ENCODE data around the gene ADAMTS16.

Gene ADAMTS16

DNA sequence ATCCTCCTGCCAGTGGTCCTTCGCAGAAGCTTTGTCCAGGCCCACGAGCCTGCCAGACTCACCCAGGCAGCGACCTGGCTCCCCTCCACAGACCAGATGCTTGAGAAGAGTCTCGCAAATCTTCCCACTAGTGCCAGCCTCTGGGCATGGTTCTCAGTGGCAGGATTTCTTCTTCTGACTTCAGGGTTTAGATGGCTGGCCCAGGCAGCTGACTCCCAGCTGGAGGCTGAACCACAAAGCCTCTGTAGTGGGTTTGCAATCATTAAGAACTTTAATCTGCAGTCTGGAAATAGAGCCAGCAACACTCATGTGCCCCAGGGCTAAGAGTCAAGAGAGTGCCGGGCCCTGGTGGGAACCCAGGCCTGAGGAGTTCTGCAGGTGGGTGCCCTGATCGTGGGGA is 191.7 kb downstream of the ADAMTS16 start:
- Histone ChIP-seq H3K27me3 (ENCODE audit: insufficient read depth, low read depth) (no peaks in the 10 kb centered on the region), H3K4me1 (ENCODE audit: low read depth, poor library complexity, severe bottlenecking) (no peaks in the 10 kb centered on the region), H3K4me3 (IDR thresholded peaks at IDR 0.05; ENCODE audit: insufficient read depth, low read depth, low read length) (no peak overlapping the region), H3K9ac (no peak overlapping the region), H3K79me2 (ENCODE audit: insufficient read depth, low read depth) (no peaks in the 10 kb centered on the region), H3K4me2 (no peak overlapping the region), H2AFZ (ENCODE audit: low read depth) (no peak overlapping the region), H4K20me1 (ENCODE audit: insufficient read depth) (no peaks in the 10 kb centered on the region), H3K36me3 (ENCODE audit: insufficient read depth) (no peaks in the 10 kb centered on the region), H3K27ac (no peak overlapping the region)
- TF ChIP-seq, protein P1, sequence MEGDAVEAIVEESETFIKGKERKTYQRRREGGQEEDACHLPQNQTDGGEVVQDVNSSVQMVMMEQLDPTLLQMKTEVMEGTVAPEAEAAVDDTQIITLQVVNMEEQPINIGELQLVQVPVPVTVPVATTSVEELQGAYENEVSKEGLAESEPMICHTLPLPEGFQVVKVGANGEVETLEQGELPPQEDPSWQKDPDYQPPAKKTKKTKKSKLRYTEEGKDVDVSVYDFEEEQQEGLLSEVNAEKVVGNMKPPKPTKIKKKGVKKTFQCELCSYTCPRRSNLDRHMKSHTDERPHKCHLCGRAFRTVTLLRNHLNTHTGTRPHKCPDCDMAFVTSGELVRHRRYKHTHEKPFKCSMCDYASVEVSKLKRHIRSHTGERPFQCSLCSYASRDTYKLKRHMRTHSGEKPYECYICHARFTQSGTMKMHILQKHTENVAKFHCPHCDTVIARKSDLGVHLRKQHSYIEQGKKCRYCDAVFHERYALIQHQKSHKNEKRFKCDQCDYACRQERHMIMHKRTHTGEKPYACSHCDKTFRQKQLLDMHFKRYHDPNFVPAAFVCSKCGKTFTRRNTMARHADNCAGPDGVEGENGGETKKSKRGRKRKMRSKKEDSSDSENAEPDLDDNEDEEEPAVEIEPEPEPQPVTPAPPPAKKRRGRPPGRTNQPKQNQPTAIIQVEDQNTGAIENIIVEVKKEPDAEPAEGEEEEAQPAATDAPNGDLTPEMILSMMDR (conservative IDR thresholded peaks at IDR 0.05; ENCODE audit: low read depth, low read length) = no peak

DNA sequence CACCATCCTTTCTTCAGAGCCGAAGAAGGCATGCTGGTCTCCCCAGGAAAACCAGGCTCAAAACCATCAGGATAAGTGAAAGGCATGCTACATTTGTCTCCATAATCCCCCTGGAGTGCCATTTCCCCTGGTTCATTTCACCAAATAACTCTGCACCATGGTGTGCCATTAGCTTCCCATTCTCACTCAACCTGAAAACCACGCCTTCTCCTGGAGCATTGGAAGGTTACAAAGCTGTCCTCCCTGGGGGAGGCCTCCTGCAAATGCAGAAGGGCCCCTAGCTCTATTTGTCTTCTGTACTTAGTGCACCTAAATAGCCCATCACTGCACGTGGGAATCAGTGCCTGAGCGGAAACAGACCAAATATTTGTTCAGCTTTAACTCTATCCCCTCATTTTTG is 192.2 kb downstream of the ADAMTS16 start:
- H3K4me3 ChIP-seq (IDR thresholded peaks at IDR 0.05; ENCODE audit: insufficient read depth, low read depth, low read length) = no peak overlapping the region
- H3K36me3 ChIP-seq (ENCODE audit: insufficient read depth) = no peaks in the 10 kb centered on the region
- TF ChIP-seq, protein P1 (conservative IDR thresholded peaks at IDR 0.05; ENCODE audit: low read depth, low read length) = no peak
- H3K27ac ChIP-seq = no peak overlapping the region
- no peaks in the 10 kb centered on the region for H3K79me2 ChIP-seq (ENCODE audit: insufficient read depth, low read depth)
- no peaks in the 10 kb centered on the region for H4K20me1 ChIP-seq (ENCODE audit: insufficient read depth)
- H3K27me3 ChIP-seq (ENCODE audit: insufficient read depth, low read depth) = no peaks in the 10 kb centered on the region
- no peak overlapping the region for H3K9ac ChIP-seq
- H2AFZ ChIP-seq (ENCODE audit: low read depth) = no peak overlapping the region
- H3K4me1 ChIP-seq (ENCODE audit: low read depth, poor library complexity, severe bottlenecking) = no peaks in the 10 kb centered on the region
- no peak overlapping the region for H3K4me2 ChIP-seq

DNA sequence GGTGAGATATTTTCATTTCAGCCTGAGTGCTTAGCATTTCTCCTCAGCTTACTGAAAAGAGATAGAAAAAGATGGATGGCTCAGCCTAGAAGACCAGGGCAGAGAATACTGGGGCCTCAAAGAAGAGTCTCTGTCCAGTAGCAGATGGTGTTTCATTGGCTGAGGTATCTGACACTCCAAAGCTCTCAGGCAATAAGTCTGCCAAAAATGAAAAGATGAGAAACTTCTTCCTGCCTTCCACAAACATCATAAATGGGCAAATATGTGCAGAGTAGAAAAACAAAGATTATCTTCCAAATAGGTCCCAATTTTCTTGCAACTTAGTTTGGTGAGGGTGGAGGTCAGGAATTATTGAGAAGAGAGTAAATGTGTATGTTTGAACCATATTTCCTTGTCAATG is 195.0 kb downstream of the ADAMTS16 start:
- Histone ChIP-seq H3K4me3 (IDR thresholded peaks at IDR 0.05; ENCODE audit: insufficient read depth, low read depth, low read length) (no peak overlapping the region), H3K27me3 (ENCODE audit: insufficient read depth, low read depth) (no peaks in the 10 kb centered on the region), H2AFZ (ENCODE audit: low read depth) (no peak overlapping the region), H3K9ac (no peak overlapping the region), H4K20me1 (ENCODE audit: insufficient read depth) (no peaks in the 10 kb centered on the region), H3K36me3 (ENCODE audit: insufficient read depth) (no peaks in the 10 kb centered on the region), H3K27ac (no peak overlapping the region), H3K4me2 (no peak overlapping the region), H3K4me1 (ENCODE audit: low read depth, poor library complexity, severe bottlenecking) (no peaks in the 10 kb centered on the region), H3K79me2 (ENCODE audit: insufficient read depth, low read depth) (no peaks in the 10 kb centered on the region)
- TF ChIP-seq, protein P1 (conservative IDR thresholded peaks at IDR 0.05; ENCODE audit: low read depth, low read length) = no peak

DNA sequence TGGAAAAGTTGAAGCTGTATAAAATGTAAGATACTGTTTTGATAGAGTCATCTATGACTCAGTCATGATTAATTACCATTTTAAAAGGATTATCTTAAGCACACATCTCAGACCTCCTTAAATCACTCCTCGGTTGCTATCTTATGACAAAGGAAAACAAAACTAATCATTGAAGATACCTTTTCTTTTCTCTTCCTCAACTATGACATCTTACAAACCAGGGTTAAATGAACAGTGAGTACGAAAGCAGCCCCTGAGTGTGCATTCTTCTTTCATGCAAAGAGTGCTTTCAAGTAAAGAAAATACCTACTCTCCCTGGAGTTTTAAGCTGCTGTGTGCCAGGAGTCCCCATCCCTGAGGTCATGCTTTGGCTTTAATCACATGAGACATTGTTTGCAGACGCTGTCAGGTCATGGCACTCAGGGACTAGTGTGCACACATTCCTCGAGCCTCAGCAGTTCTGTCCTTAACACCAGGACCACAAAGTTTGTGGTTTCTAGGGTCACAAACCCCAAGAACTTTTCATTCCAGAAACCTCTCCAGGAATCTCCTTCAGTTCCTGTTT is 195.7 kb downstream of the ADAMTS16 start:
- H3K4me1 ChIP-seq (ENCODE audit: low read depth, poor library complexity, severe bottlenecking) = no peaks in the 10 kb centered on the region
- no peaks in the 10 kb centered on the region for H3K79me2 ChIP-seq (ENCODE audit: insufficient read depth, low read depth)
- H2AFZ ChIP-seq (ENCODE audit: low read depth) = no peak overlapping the region
- no peak overlapping the region for H3K9ac ChIP-seq
- no peaks in the 10 kb centered on the region for H3K36me3 ChIP-seq (ENCODE audit: insufficient read depth)
- H3K4me2 ChIP-seq = no peak overlapping the region
- no peaks in the 10 kb centered on the region for H3K27me3 ChIP-seq (ENCODE audit: insufficient read depth, low read depth)
- TF ChIP-seq, protein P1 (conservative IDR thresholded peaks at IDR 0.05; ENCODE audit: low read depth, low read length) = no peak
- no peak overlapping the region for H3K27ac ChIP-seq
- no peaks in the 10 kb centered on the region for H4K20me1 ChIP-seq (ENCODE audit: insufficient read depth)
- H3K4me3 ChIP-seq (IDR thresholded peaks at IDR 0.05; ENCODE audit: insufficient read depth, low read depth, low read length) = no peak overlapping the region

All from KMS-11 (cell line).